Vagina (tissue), 2 donors: ENCODE measurements around the gene PARS2. TPM values are rescaled to one million over a fixed set of nuclear protein-coding genes. Genes with fewer than 3 reads are reported as not detected.

ENCODE experiments used
- DNase-seq, 2 donors: peaks; one replicate each; pipeline ENCODE4 v3.0.0-alpha.2; 2017; ENCODE audit errors: extremely low spot score in 2 of 2
- H3K27ac ChIP-seq: fragments of 200-600 bp; sonication (generic); one replicate; pipeline ENCODE4 v1.5.1; 2019
- H3K27me3 ChIP-seq: fragments of 200-600 bp; sonication (generic); one replicate; pipeline ENCODE4 v1.5.1; 2019
- H3K36me3 ChIP-seq, 2 donors: fragments of 200-600 bp; sonication (generic); one replicate each; pipeline ENCODE4 v1.5.1; 2017 to 2019
- H3K4me1 ChIP-seq: fragments of 200-600 bp; sonication (generic); one replicate; pipeline ENCODE4 v1.5.1; 2019
- H3K4me3 ChIP-seq, 2 donors: fragments of 200-600 bp; sonication (generic); 1 replicate in 1 of 2; 2 replicates in 1 of 2; pipeline ENCODE4 v1.5.1; 2016 to 2019
- H3K9me3 ChIP-seq: fragments of 200-600 bp; sonication (generic); one replicate; pipeline ENCODE4 v1.5.1; 2019
- POLR2A ChIP-seq, 2 donors: fragments of 450-650 bp; IDR thresholded peaks; one replicate each; pipeline ENCODE4 v1.6.1; 2017; ENCODE audit warnings: antibody characterized with exemption in 2 of 2, mild to moderate bottlenecking in 2 of 2, moderate library complexity in 2 of 2
- POLR2AphosphoS5 ChIP-seq, 2 donors: sonication (generic); formaldehyde crosslinking; IDR thresholded peaks; one replicate each; pipeline ENCODE4 v1.9.0; 2017; ENCODE audit warnings: antibody characterized with exemption in 2 of 2, mild to moderate bottlenecking in 2 of 2, low read depth in 1 of 2; ENCODE audit not compliant: insufficient read depth in 1 of 2
- intact Hi-C: fragments of 100-400 bp; cut with DNase I; formaldehyde crosslinking; loops from one replicate; pipeline ENCODE4 v1.15.1; 2023
- total RNA-seq: library from RNA; depleted of rRNA; stranded (reverse); fragments of >200 nt; gene quantifications from one replicate; pipeline ENCODE4 v1.2.3, GENCODE V29; 2016
- TF ChIP-seq, protein P1 (sequence below), 3 experiments: fragments of 450-650 bp in 2 of 3; fragments of 200-600 bp in 1 of 3; sonication (generic) in 1 of 3; IDR thresholded peaks; one replicate each; pipeline ENCODE4 v1.5.1; 2017 to 2019; ENCODE audit warnings: antibody characterized with exemption in 3 of 3, mild to moderate bottlenecking in 2 of 3, moderate library complexity in 2 of 3

Gene PARS2
- total RNA-seq, 1 donor from 2014 or later = 5.2 TPM

DNA sequence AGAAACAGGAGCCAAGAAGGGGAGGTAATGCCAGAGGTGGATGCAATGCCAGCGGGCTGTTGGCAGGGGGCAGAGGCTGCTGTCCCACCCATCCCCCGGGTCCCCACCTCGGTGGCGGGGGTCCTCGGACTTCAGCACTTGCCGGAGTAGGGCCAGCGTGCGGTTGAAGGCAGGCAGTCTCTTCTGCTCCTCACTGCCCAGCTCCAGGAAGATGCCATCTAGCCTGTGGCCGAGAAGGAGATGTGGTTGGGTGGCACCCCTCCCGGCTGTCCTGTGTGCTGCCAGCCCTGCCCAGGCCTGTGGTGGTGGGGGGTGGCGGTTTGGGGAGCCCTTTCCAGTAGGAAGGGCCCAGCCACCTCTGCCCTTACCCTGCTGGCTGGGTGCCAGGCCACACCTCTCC, 23.3 kb upstream of the PARS2 start:
- intact Hi-C loops = no loop called here
- Histone ChIP-seq H3K9me3 (no peaks in the 10 kb centered on the region), H3K27ac (no peak overlapping the region), H3K36me3 (no peaks in the 10 kb centered on the region), H3K27me3 (no peaks in the 10 kb centered on the region), H3K4me1 (peaks cover 5% of the 10 kb centered on the region), H3K4me3 (no peak overlapping the region)
- TF ChIP-seq, protein P1, sequence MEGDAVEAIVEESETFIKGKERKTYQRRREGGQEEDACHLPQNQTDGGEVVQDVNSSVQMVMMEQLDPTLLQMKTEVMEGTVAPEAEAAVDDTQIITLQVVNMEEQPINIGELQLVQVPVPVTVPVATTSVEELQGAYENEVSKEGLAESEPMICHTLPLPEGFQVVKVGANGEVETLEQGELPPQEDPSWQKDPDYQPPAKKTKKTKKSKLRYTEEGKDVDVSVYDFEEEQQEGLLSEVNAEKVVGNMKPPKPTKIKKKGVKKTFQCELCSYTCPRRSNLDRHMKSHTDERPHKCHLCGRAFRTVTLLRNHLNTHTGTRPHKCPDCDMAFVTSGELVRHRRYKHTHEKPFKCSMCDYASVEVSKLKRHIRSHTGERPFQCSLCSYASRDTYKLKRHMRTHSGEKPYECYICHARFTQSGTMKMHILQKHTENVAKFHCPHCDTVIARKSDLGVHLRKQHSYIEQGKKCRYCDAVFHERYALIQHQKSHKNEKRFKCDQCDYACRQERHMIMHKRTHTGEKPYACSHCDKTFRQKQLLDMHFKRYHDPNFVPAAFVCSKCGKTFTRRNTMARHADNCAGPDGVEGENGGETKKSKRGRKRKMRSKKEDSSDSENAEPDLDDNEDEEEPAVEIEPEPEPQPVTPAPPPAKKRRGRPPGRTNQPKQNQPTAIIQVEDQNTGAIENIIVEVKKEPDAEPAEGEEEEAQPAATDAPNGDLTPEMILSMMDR (IDR thresholded peaks at IDR 0.05) = no peak
- TF ChIP-seq POLR2A (IDR thresholded peaks at IDR 0.05) (no peak), POLR2AphosphoS5 (IDR thresholded peaks at IDR 0.05; ENCODE audit: insufficient read depth in 1 of 2, low read depth in 1 of 2) (no peak)
- DNase-seq = no peak

DNA sequence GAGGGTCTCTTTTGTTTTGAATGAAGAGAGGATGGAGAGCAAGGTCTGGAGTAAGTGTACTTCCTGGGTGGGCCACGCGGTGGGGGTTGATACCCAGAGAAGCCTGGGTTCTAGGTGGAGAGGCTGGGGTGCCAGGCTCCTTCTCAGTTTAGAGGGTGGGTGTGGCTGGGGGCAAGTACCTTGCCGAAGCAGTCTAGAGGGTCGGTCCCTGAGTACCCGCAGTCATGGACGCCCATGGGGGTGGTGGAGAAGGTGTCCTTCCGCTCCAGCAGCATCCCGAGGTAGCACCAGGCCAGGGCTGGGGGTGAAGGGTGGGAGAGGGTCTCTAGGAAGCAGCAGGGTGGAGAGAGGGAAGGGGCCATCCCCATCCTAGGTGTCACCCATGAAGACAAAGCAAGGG, 22.5 kb upstream of the PARS2 start:
- Histone ChIP-seq H3K4me1 (no peaks in the 10 kb centered on the region), H3K9me3 (no peaks in the 10 kb centered on the region), H3K27me3 (no peaks in the 10 kb centered on the region), H3K4me3 (no peak overlapping the region), H3K27ac (no peak overlapping the region), H3K36me3 (no peaks in the 10 kb centered on the region)
- no peak for DNase-seq
- intact Hi-C loops = no loop called here
- TF ChIP-seq POLR2AphosphoS5 (IDR thresholded peaks at IDR 0.05; ENCODE audit: insufficient read depth in 1 of 2, low read depth in 1 of 2) (no peak), POLR2A (IDR thresholded peaks at IDR 0.05) (no peak)
- TF ChIP-seq, protein P1 (IDR thresholded peaks at IDR 0.05) = no peak

DNA sequence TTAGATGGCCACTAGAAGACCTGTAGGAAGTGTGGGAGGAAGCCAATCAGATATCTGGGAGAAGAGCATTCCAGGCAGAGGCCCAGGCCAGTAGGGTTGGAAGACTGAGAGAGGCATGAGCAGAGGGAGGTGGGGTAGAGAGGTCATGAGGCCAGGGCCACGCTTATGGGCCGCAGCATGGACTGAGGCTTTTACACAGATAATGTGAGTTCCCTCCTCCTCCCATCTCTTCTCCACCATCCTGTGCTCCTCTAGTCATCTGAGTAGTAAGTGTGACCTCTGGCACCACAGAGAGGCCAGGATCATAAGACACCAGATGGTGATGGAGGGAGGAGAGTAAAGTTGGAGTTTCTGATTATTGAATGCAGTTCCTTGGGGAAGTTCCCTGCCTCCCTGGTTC, 19.7 kb upstream of the PARS2 start:
- intact Hi-C loops = no loop called here
- Histone ChIP-seq H3K9me3 (no peaks in the 10 kb centered on the region), H3K36me3 (no peaks in the 10 kb centered on the region), H3K4me3 (no peak overlapping the region), H3K4me1 (no peaks in the 10 kb centered on the region), H3K27ac (no peak overlapping the region), H3K27me3 (no peaks in the 10 kb centered on the region)
- no peak for DNase-seq
- TF ChIP-seq POLR2AphosphoS5 (IDR thresholded peaks at IDR 0.05; ENCODE audit: insufficient read depth in 1 of 2, low read depth in 1 of 2) (no peak), POLR2A (IDR thresholded peaks at IDR 0.05) (no peak)
- TF ChIP-seq, protein P1 (IDR thresholded peaks at IDR 0.05) = no peak

DNA sequence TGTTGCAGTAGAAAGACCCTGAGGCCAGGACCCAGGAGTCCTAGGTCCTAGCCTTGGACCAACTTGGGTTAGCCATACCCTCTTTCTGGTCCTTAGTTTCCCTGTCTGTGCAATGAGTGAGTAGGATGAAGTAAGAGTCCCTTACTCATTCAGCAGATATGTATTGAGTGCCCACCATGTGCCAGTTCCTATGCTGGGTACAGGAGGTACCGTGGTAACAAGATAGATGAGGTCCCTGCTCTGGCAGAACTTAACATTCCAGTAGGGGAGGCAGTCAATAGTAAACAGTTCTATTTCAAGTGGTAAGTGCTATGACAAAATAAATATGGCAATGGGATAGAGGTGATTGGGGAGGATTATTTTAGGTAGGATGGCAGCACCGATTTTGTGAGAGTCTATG, 18.3 kb upstream of the PARS2 start:
- no peak for TF ChIP-seq POLR2A (IDR thresholded peaks at IDR 0.05)
- no peak for TF ChIP-seq POLR2AphosphoS5 (IDR thresholded peaks at IDR 0.05; ENCODE audit: insufficient read depth in 1 of 2, low read depth in 1 of 2)
- TF ChIP-seq, protein P1 (IDR thresholded peaks at IDR 0.05) = no peak
- Histone ChIP-seq H3K4me1 (no peaks in the 10 kb centered on the region), H3K36me3 (no peaks in the 10 kb centered on the region), H3K4me3 (no peak overlapping the region), H3K27ac (no peak overlapping the region), H3K27me3 (no peaks in the 10 kb centered on the region), H3K9me3 (no peaks in the 10 kb centered on the region)
- intact Hi-C loops = no loop called here
- DNase-seq = no peak

DNA sequence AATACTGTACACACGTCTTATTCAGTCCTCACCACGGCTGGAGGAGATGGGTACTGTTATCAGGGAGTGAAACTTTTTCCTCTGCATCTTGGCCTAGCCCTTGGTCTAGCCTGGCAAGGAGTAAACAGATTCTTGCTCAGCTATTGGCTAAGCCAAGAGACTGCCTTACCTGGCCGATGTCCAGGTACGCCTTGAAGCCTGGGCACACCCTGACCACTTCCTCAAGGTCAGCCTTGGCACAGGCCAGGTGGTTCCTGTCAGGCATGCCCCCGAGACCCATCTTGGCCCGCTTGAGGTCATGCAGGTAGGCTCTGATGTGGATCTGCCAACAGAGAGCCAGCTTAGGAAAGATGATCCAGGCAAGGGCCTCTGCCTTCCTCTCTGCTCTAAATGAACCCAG, 17.8 kb upstream of the PARS2 start:
- Histone ChIP-seq H3K36me3 (no peaks in the 10 kb centered on the region), H3K27me3 (no peaks in the 10 kb centered on the region)
- no peak for TF ChIP-seq POLR2AphosphoS5 (IDR thresholded peaks at IDR 0.05; ENCODE audit: insufficient read depth in 1 of 2, low read depth in 1 of 2)
- TF ChIP-seq, protein P1 (IDR thresholded peaks at IDR 0.05) = no peak
- TF ChIP-seq POLR2A (IDR thresholded peaks at IDR 0.05) = no peak

More for the DNA sequence above, 17.8 kb upstream of the PARS2 start:
- no peak overlapping the region for H3K4me3 ChIP-seq
- H3K4me1 ChIP-seq = no peaks in the 10 kb centered on the region
- DNase-seq = no peak
- H3K9me3 ChIP-seq = no peaks in the 10 kb centered on the region
- no peak overlapping the region for H3K27ac ChIP-seq
- intact Hi-C loops = no loop called here
